HEK293 (cell line): ENCODE data around the gene SLC17A9.
A peak's percentile ranks its signal among the peaks of the same experiment; 100 is the strongest.

Experiments used
- ATF2 ChIP-seq: fragments of 450-650 bp; formaldehyde crosslinking; IDR thresholded peaks from 2 replicates; pipeline ENCODE4 v1.5.1; 2016; ENCODE audit warnings: missing biosample characterization, missing genetic modification characterization, low read depth
- CTCF ChIP-seq: fragments of 450-650 bp; formaldehyde crosslinking; IDR thresholded peaks from 2 replicates; pipeline ENCODE4 v1.5.1; 2016; ENCODE audit warnings: missing biosample characterization, missing genetic modification characterization
- FEZF1 ChIP-seq: fragments of 450-650 bp; formaldehyde crosslinking; IDR thresholded peaks from 2 replicates; pipeline ENCODE4 v1.5.1; 2016; ENCODE audit warnings: missing biosample characterization, missing genetic modification characterization
- GLIS2 ChIP-seq: fragments of 450-650 bp; formaldehyde crosslinking; IDR thresholded peaks from 2 replicates; pipeline ENCODE4 v1.5.1; 2016; ENCODE audit warnings: missing biosample characterization, missing genetic modification characterization
- KLF1 ChIP-seq: fragments of 450-650 bp; formaldehyde crosslinking; IDR thresholded peaks from 2 replicates; pipeline ENCODE4 v1.5.1; 2016; ENCODE audit warnings: missing biosample characterization, missing genetic modification characterization
- PBX3 ChIP-seq: sonication (generic); formaldehyde crosslinking; IDR thresholded peaks from 2 replicates; pipeline ENCODE4 v1.8.1; 2022; ENCODE audit warnings: mild to moderate bottlenecking, moderate library complexity, missing genetic modification reagents
- ZBTB1 ChIP-seq: fragments of 450-650 bp; formaldehyde crosslinking; IDR thresholded peaks from 2 replicates; pipeline ENCODE4 v1.5.1; 2016; ENCODE audit warnings: missing biosample characterization, missing genetic modification characterization
- ZNF24 ChIP-seq: fragments of 450-650 bp; formaldehyde crosslinking; IDR thresholded peaks from 2 replicates; pipeline ENCODE4 v1.5.1; 2016; ENCODE audit warnings: missing biosample characterization, missing genetic modification characterization
- ZNF248 ChIP-seq: fragments of 450-650 bp; formaldehyde crosslinking; IDR thresholded peaks from 2 replicates; pipeline ENCODE4 v1.5.1; 2017; ENCODE audit warnings: missing biosample characterization, missing genetic modification characterization
- ZNF274 ChIP-seq, 2 experiments: fragments of 200-500 bp in 1 of 2; fragments of 450-650 bp in 1 of 2; sonication (Bioruptor generic) in 1 of 2; formaldehyde crosslinking in 1 of 2; IDR thresholded peaks; 2 replicates each; pipeline versions ENCODE4 v1.5.1 to v1.6.1; 2014 to 2016; ENCODE audit warnings: borderline replicate concordance in 1 of 2, inconsistent platforms in 1 of 2, low read length in 1 of 2, missing biosample characterization in 1 of 2, missing genetic modification characterization in 1 of 2
- ZNF426 ChIP-seq: fragments of 450-650 bp; formaldehyde crosslinking; IDR thresholded peaks from 2 replicates; pipeline ENCODE4 v1.5.1; 2017; ENCODE audit warnings: missing biosample characterization, missing genetic modification characterization, mild to moderate bottlenecking, inconsistent platforms, moderate library complexity
- ZNF747 ChIP-seq: fragments of 450-650 bp; formaldehyde crosslinking; IDR thresholded peaks from 2 replicates; pipeline ENCODE4 v1.5.1; 2016; ENCODE audit warnings: missing biosample characterization, missing genetic modification characterization
- ZNF785 ChIP-seq: fragments of 450-650 bp; formaldehyde crosslinking; IDR thresholded peaks from 2 replicates; pipeline ENCODE4 v1.5.1; 2016; ENCODE audit warnings: missing biosample characterization, missing genetic modification characterization
- ZSCAN18 ChIP-seq: fragments of 450-650 bp; formaldehyde crosslinking; IDR thresholded peaks from 2 replicates; pipeline ENCODE4 v1.5.1; 2016; ENCODE audit warnings: missing biosample characterization, missing genetic modification characterization

- no peak for TF ChIP-seq ATF2
- TF ChIP-seq CTCF (tag by site-specific recombination), result no peak
- no peak for TF ChIP-seq ZNF248 (tag by site-specific recombination)
- no peak for TF ChIP-seq ZSCAN18
- TF ChIP-seq FEZF1 (tag by site-specific recombination), result no peak
- TF ChIP-seq ZNF24 (tag by site-specific recombination), result no peak
- no peak for TF ChIP-seq ZNF747 (tag by site-specific recombination)
- TF ChIP-seq ZNF274 (IDR thresholded peaks at IDR 0.05; ENCODE audit: low read length), result no peak
- no peak for TF ChIP-seq ZNF274 (tag by site-specific recombination; IDR thresholded peaks at IDR 0.05; ENCODE audit: borderline replicate concordance)
- TF ChIP-seq GLIS2 (tag by site-specific recombination), result 0 out of 2 replicates have a peak, but pooled peaks have one; percentile 33
- no peak for TF ChIP-seq PBX3
- no peak for TF ChIP-seq ZBTB1
- no peak for TF ChIP-seq ZNF785 (tag by site-specific recombination)
- no peak for TF ChIP-seq ZNF426 (tag by site-specific recombination)
- TF ChIP-seq KLF1 (tag by site-specific recombination), result no peak
Measured at GRCh38 chr20:62938105-62938888, 14.2 kb upstream of the SLC17A9 start, which contains the start of gene GID8.
